NAMALWA (cell line): ENCODE measurements around the gene ARID1B.

ENCODE experiments used
- DNase-seq: peaks from one replicate; pipeline ENCODE4 v3.0.0-alpha.2; 2015; ENCODE audit warnings: low spot score

ARID1B gene

DNA sequence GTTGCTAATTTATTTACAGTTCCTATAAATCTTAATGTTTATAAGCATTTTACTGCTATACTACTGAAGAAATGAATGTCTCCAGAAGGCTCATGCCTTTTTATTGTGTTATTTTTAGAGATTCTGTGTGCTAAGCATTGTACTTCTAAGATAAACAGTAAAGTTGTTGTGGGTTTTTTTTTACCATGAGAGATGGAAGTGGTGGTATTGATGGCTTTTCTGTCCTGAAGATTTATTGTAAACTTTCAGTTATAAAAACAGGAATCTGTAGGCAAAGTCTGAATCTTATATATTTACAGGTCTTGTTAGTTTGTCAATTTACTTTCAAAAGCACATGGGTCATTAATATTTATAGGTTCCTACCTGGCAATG is 299.3 kb downstream of the ARID1B start:
- no peak for DNase-seq

DNA sequence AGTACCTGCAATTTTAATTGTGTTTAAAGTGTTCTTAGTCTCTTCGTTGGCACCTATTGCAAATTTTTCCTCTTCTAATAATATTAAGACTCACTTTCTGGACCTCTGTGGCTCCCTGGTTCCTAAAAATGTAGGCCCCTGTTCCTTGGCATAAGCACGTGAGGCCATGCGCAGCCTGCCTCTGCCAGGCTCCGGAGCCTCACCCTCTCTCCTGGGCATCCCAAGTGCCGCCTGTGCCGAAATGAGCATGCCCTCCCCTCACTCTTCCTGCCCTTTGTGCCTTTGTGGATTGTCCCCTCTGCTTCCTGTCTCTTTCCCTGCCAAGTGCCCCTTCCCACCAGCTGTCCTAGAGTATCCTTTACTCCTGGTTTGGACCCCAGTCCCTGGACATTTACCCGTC is 300.1 kb downstream of the ARID1B start:
- DNase-seq: no peak

DNA sequence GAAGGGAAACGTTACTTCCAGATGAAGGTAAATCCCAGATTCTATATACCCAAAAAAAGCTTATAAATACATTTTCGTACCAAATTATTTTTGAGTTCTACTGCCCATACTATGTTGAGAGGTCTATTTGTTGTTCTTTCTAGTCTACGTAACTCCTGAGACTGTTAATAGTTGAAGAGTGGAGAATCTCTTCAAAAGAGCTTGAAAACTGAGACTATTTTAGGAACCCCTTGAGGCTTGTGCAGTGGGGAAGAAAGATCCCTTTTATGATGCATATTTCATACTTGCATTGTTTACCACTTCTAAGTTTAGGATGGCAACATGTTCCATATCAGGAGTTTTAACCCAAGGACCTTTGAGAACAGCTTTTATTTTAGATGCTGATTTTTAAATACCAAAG is 301.1 kb downstream of the ARID1B start:
- DNase-seq: no peak

- DNase-seq: no peak
These were observed 302.1 kb downstream of the ARID1B start for GRCh38 chr6:157079277-157079676.

DNA sequence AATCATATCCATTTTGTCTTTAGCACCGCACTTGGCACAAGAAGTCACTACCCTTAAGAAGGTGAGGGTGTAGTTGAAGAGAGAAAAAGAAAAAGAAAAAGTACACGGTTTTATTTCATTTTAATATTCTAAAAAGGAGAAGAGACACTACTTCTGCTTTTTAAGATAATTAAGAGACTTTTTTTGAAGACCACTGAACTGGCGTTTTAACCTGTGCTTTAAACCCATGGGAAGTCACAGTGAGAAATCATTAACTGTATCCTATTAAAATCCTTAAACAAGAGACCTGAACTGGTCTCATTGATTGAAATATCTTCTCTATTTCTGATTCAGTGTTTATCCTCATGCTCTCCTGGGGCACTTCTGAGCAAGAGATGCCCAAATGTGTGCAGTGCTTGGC is 302.6 kb downstream of the ARID1B start:
- peak; percentile 15 for DNase-seq

DNA sequence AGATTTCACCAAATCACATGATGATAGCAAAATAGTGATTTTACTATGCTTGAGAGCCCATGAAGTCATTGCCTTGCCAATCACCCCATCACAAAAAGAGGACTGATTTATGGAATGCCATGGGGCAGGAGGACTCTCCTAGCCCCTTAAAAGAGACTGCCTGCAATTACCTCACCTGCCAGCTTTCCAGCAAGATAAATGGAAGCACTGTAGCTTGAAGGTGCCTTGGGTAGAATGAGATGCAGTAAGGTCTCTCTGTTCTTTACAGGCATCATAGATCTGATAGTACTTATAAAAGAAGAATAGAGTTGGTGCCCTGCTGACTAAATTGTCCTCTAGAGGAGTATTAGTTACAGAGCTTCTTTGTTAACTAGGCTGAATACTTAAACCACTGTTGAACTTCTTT is 303.8 kb downstream of the ARID1B start:
- no peak for DNase-seq

GRCh38 chr6:157083343-157083742 is 306.2 kb downstream of the ARID1B start:
- no peak for DNase-seq

GRCh38 chr6:157086632-157087031 is 309.5 kb downstream of the ARID1B start:
- no peak for DNase-seq

GRCh38 chr6:157087974-157088373 is 310.8 kb downstream of the ARID1B start:
- no peak for DNase-seq

- DNase-seq: no peak
These were observed 311.7 kb downstream of the ARID1B start for GRCh38 chr6:157088841-157089240.

GRCh38 chr6:157089258-157089657 is 312.1 kb downstream of the ARID1B start:
- no peak for DNase-seq

DNA sequence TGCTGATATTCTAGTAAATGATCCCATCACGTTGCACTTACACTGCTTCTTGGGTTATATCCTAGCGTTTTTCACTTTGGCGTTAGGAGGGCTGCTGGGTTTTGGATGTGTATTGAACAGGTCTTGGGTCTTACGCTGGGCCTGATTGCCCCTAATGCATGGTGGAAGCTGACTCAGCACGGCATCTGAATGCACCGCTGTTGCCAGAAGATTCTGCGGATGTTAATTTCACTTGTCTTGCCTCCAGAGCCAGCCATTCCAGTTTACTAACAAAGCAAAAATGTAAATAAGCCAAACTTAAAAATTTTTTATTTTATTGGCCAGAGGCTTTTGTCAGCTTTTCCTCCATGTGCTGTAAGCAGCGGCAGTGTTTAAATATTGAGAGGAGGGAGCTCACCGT is 312.7 kb downstream of the ARID1B start:
- no peak for DNase-seq

DNA sequence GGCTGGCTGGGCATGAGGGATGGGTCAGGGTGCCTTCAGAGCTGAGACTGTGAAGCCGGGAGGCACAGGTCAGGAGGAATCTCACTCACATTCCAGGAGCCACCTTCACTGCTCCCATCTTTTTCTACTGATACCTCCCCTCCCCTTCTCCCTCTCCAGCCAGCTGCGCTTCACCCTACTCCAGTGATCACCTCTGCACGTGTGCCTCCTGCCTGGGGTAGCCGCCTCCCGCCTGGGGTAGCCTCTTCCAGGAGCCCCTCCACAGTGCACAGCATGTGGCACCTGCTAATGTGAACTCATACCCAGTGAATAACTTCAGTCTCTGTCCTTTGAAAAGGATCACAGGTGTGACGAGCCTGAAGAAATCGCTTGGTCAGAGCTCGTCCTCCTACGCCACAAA is 313.6 kb downstream of the ARID1B start:
- DNase-seq: no peak

DNA sequence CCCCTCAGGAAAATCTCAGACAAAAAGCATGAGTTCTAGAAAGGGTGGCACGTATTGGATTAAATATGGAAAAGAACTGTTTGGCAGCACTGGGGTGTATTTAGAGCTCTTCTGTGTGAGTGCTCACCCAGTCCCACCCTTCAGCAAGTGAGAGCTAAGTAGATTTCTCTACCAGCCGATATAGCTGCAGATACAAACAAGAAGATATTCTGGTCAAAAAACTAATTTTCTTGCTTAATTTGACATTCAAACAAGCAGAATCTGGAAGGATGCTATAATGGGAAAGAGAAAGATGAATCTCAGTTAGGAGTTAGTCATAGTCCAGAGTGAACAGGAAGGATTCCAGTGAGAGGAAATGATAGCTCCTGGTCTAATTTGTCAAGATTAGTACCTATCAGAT is 314.1 kb downstream of the ARID1B start:
- DNase-seq: no peak

DNA sequence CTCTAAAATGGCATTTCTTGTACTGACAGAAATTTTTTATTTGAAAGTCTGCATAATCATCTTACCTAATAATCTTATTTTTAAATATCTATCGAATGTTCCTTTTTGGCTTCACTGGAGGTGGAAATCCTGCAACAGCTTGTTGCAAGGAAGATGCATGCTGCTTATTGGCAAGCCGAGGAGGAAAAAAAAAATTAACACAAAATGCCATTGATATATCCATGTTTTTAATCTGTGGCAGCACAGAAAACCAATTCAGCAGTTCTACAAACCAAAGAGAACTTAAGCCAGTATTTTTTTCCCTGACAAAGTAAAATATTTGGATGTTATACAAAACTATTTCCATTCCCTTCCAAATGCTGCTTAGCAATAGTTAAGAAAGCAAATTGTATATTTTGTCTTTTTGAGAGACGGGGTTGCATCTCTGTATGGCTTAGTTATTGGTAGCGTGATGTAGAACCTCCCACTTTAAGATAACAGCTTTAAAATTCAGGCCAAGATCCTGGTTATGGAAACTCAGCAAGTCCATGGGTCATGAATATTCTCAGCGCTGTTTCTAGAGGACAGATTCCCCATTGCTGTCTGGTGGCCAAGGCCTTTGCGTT is 314.8 kb downstream of the ARID1B start:
- DNase-seq: no peak

DNA sequence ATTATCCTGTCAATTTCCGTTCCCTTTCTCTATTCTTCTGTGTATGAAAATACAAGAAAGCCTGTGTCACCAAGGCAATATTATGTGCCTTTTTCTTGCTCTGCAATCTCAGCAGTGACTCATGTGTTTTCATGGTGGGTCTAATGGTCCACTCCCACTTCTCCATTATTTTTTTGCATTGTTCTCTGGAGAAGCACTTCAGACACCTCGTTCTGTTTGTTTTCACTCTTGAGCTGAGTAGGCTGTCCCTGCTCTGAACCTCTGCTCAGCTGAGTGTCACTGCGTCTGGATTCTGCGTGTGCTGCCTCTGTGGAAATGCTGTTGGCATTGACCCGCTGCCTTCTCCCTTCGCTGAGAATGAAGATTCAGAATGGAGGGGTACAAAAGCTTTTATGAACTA is 315.6 kb downstream of the ARID1B start:
- DNase-seq: no peak

DNA sequence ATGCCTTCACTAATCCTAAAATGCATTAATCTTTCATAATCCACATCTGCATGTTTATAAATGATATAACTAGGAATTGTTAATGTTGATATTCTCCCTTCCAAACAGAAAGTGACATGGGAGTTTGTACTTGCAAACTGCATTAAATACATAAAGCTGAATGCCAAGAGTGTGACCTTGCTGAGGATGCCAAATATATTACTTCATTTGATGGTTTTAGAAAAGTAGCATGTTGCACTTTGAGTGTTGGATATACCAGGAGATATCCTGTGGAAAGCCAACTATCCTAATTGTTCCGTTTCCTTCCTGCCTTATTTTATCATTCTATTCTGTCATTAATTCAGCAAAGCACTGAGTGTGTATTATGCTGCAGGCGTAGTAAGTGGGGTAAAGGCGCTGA is 316.4 kb downstream of the ARID1B start:
- DNase-seq: no peak

- DNase-seq: no peak
These were observed 316.9 kb downstream of the ARID1B start for GRCh38 chr6:157094038-157094437.

DNA sequence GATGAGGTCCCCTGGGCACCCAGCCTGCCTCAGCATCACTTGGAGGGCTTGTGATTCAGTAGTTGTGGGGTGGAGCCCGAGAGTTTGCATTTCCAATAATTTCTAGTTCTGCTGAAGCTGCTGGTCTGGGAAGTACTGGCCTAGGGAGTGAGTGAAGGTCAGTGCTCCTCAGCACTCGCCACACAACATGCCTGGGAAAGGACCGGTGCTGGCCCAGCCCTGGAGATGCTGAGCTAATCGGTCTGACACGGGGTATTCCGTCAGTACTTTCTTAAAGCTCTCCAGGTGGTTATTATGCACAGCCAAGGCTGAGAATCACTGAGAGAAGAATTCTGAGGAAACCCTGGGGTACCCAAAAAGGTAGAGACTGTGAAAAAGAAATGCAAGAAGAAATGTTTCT is 317.9 kb downstream of the ARID1B start:
- DNase-seq: no peak

DNA sequence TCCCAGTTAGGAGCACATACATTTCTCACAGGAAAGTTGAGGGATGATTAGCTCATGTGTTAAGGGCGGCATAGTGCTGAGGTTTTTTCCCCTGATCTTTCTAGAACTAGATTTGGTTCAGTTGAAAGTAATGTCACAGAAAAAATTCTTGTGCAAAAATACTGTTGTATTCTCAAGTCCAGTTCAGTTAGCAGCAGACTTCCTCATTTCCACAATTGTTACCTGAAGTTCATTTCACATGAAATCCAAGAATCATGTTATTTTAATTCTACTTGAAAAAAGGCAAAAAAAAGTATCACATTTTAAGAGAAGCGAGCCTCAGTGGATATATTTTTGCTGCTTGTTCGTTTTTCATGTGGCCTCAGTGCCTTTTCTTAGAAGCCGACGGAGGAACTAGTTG is 318.4 kb downstream of the ARID1B start:
- no peak for DNase-seq

- DNase-seq: no peak
These were observed 318.9 kb downstream of the ARID1B start for GRCh38 chr6:157096105-157096504.

- DNase-seq: no peak
These were observed 319.3 kb downstream of the ARID1B start for GRCh38 chr6:157096522-157096921.

DNA sequence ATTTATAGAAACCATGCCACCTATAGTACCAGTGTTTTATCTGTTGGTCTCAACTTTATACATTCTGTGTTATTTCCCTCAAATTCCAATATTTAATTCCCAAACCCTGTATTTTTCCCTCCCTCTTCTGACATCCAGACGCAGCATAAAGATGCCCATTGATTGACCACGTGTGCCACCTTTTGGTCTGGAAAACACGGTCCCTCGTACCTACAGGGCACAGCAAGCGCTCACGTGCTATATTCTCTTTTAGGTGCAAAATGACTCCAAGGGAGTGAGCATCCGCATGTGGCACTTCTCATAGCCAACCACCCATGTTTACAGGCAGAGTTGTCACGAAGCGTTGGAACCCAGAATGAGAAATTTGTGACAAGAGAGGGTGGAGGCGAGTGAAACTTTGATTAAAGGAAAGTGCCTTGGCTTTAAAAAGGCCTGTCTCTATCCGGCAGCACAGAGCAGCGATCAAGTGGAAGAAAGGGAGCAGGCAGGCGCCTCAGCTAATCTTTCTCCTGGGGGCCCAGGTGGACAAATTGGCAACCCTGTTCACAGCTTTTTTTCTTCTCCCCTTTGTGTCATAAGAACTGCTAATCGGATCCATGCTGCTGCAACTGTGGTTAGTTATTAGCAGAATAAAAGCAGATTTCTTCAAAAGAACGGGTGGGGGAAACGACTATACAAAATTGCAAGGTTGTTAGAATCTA is 320.2 kb downstream of the ARID1B start:
- no peak for DNase-seq

DNA sequence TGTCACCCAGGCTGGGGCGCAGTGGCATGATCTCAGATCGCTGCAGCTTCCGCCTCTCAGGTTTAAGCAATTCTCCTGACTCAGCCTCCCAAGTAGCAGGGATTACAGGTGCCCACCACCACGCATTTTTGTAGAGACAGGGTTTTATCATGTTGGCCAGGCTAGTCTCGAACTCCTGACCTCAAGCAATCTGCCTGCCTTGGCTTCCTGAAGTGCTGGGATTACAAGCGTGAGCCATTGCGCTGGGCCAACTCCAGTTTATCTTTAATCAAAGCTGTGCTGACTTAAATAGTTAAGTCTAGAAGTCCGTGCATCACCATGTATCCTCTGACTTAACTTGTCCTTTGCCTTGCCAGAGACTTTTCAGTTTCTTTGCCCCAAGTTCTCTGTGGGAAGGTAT is 321.8 kb downstream of the ARID1B start:
- DNase-seq: no peak
